ENCODE results near the gene VPS13D.

- TF ChIP-seq USF2 (IDR thresholded peaks at IDR 0.05; ENCODE audit: low read depth, low read length) = no peak
- no peak for TF ChIP-seq RFX5 (IDR thresholded peaks at IDR 0.05; ENCODE audit: low read depth, low read length)
- no peak for TF ChIP-seq CTCF (conservative IDR thresholded peaks at IDR 0.05; ENCODE audit: low read depth, low read length)
- no peak for TF ChIP-seq NFE2L2 (IDR thresholded peaks at IDR 0.05; ENCODE audit: low read depth, low read length)
- no peak for TF ChIP-seq MAFK (IDR thresholded peaks at IDR 0.05; ENCODE audit: low read depth, low read length)
- TF ChIP-seq POLR2A (IDR thresholded peaks at IDR 0.05; ENCODE audit: low read depth, low read length) = no peak
- no peak for TF ChIP-seq CHD1 (IDR thresholded peaks at IDR 0.05; ENCODE audit: low read depth, low read length)
- no peak for TF ChIP-seq FOS (IDR thresholded peaks at IDR 0.05; ENCODE audit: low read depth, low read length)
- no peak for TF ChIP-seq RAD21 (IDR thresholded peaks at IDR 0.05; ENCODE audit: low read length)
- no peak for TF ChIP-seq RCOR1 (IDR thresholded peaks at IDR 0.05; ENCODE audit: insufficient replicate concordance, low read length)
These were observed 112.7 kb downstream of the VPS13D start for GRCh38 chr1:12342401-12343003.
